Prostate gland (tissue), 2 donors: Measurements from ENCODE around the gene SERPINE2. TPM values are rescaled to one million over a fixed set of nuclear protein-coding genes. Genes with fewer than 3 reads are reported as not detected.

Experiments
- DNase-seq: peaks from one replicate; pipeline ENCODE4 v3.0.0-alpha.2; 2019; ENCODE audit warnings: low spot score
- H3K27ac ChIP-seq, 2 donors: fragments of 200-600 bp; sonication (generic); 2 replicates each; pipeline ENCODE4 v1.5.1; 2017 to 2019
- H3K27me3 ChIP-seq: fragments of 200-600 bp; sonication (generic); replicated peaks from 2 replicates; pipeline ENCODE4 v1.5.1; 2019; ENCODE audit not compliant: insufficient read depth
- H3K36me3 ChIP-seq, 2 donors: fragments of 200-600 bp; sonication (generic); 1 replicate in 1 of 2; 2 replicates in 1 of 2; pipeline versions ENCODE4 v1.5.1 to v1.8.1; 2017 to 2019
- H3K4me1 ChIP-seq: fragments of 200-600 bp; sonication (generic); replicated peaks from 2 replicates; pipeline ENCODE4 v1.5.1; 2019
- H3K4me3 ChIP-seq, 2 donors: fragments of 200-600 bp; sonication (generic); 2 replicates each; pipeline ENCODE4 v1.5.1; 2017 to 2019
- H3K9me3 ChIP-seq: fragments of 200-600 bp; sonication (generic); 2 replicates; pipeline ENCODE4 v1.5.1; 2017
- POLR2A ChIP-seq: fragments of 450-650 bp; IDR thresholded peaks from one replicate; pipeline ENCODE4 v1.6.1; 2016; ENCODE audit warnings: antibody characterized with exemption, mild to moderate bottlenecking
- POLR2AphosphoS5 ChIP-seq: sonication (generic); formaldehyde crosslinking; IDR thresholded peaks from one replicate; pipeline ENCODE4 v1.6.1; 2017; ENCODE audit warnings: antibody characterized with exemption
- WGBS: methylation state at CpG from one replicate; pipeline ENCODE4 v1.1.5; 2018; 5-methylcytosine and 5-hydroxymethylcytosine counted together
- intact Hi-C: fragments of 100-400 bp; cut with DNase I; formaldehyde crosslinking; loops from one replicate; pipeline ENCODE4 v1.14.2; 2022
- total RNA-seq, 2 donors: library from RNA; depleted of rRNA; stranded (reverse); fragments of >200 nt; gene quantifications; one replicate each; pipeline ENCODE4 v1.1.0, GENCODE V29; 2016
- TF ChIP-seq, protein P1 (sequence below), 4 experiments: fragments of 200-600 bp in 2 of 4; fragments of 450-650 bp in 2 of 4; sonication (generic) in 2 of 4; IDR thresholded peaks; 1 replicate in 3 of 4; 2 replicates in 1 of 4; pipeline ENCODE4 v1.5.1; 2016 to 2019; ENCODE audit warnings: antibody characterized with exemption in 4 of 4, mild to moderate bottlenecking in 2 of 4, moderate library complexity in 2 of 4

Gene SERPINE2
- total RNA-seq, 2 donors from 2014 or later, result 2.4 to 158 TPM

DNA sequence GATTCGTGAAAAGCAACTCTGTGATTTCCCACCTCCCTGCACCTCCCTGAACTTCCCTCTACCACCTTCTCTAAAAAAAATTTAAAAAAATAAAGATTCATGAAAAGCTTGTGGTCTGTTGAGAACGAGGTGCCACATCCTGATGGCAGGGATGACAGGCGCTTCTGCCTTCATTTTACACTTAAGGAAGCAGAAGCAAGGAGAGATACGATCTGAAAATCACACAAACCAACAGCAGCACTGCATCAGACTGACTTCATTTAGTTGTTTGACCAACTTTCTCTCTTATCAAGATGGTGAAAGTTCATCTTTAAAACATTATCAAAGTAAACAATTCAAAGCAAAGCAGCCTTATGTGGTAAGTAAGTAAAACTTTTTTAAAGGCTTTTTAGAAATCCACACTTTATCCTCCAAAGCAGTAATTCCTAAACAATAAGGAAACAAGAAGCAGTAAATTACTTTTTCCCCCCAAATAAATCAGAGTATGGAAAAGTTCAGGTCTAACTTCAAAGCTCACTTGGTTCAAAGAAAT, 109.4 kb downstream of the SERPINE2 start:
- Histone ChIP-seq H3K27ac (no peak overlapping the region), H3K36me3 (no peaks in the 10 kb centered on the region), H3K9me3 (no peaks in the 10 kb centered on the region), H3K27me3 (no peaks in the 10 kb centered on the region), H3K4me3 (no peak overlapping the region), H3K4me1 (no peaks in the 10 kb centered on the region)
- TF ChIP-seq, protein P1, sequence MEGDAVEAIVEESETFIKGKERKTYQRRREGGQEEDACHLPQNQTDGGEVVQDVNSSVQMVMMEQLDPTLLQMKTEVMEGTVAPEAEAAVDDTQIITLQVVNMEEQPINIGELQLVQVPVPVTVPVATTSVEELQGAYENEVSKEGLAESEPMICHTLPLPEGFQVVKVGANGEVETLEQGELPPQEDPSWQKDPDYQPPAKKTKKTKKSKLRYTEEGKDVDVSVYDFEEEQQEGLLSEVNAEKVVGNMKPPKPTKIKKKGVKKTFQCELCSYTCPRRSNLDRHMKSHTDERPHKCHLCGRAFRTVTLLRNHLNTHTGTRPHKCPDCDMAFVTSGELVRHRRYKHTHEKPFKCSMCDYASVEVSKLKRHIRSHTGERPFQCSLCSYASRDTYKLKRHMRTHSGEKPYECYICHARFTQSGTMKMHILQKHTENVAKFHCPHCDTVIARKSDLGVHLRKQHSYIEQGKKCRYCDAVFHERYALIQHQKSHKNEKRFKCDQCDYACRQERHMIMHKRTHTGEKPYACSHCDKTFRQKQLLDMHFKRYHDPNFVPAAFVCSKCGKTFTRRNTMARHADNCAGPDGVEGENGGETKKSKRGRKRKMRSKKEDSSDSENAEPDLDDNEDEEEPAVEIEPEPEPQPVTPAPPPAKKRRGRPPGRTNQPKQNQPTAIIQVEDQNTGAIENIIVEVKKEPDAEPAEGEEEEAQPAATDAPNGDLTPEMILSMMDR (IDR thresholded peaks at IDR 0.05), result no peak
- TF ChIP-seq POLR2AphosphoS5 (no peak), POLR2A (no peak)
- WGBS, result 36% methylated on average over 4 of the region's 4 CpGs
- intact Hi-C loops, result no loop called here
- DNase-seq, result no peak

DNA sequence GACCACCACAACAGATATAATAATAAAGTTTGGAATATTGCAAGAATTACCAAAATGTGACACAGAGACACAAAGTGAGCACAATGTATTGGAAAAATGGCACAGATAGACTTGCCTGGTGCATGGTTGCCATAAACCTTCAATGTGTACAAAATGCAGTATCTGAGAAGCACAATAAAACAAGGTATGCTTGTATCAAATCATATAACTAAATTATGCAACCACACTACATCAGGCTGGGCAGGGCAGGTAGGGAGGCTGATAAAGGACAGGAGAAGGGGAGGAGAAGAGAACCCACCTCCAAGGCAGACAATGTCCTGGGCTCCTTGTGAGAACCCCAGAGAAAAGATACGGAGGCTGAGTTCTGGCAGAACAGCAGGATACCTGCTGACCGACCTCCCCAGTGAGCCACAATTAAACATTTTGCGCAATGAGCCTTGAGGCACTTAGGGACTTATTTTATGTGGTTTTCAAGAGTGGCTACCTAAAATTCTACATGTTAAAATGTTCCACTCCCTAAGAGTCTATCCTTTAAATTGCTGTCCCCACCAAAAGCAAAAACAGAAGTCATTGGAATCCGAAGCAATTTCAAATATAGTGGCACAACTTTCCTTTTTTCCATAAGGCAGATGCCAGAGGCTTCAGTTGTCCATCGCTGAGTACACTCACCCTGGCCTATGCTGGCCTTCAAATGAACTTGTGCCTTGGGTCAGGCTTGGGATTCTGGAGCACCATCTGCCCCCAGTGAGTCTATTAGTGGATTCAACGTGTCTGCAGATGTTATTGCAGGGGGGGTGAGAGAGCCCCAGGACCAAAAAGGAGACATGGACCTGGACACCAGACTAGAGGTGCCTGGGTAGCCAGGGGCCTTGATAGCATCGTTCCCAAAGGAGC, 110.7 kb downstream of the SERPINE2 start:
- Histone ChIP-seq H3K36me3 (no peaks in the 10 kb centered on the region), H3K4me1 (no peaks in the 10 kb centered on the region), H3K27ac (no peak overlapping the region), H3K4me3 (no peak overlapping the region), H3K27me3 (no peaks in the 10 kb centered on the region), H3K9me3 (no peaks in the 10 kb centered on the region)
- TF ChIP-seq POLR2A (no peak), POLR2AphosphoS5 (no peak)
- TF ChIP-seq, protein P1 (IDR thresholded peaks at IDR 0.05), result no peak
- intact Hi-C loops, result no loop called here
- DNase-seq, result no peak
- 92% methylated on average over 7 of the region's 7 CpGs for WGBS

DNA sequence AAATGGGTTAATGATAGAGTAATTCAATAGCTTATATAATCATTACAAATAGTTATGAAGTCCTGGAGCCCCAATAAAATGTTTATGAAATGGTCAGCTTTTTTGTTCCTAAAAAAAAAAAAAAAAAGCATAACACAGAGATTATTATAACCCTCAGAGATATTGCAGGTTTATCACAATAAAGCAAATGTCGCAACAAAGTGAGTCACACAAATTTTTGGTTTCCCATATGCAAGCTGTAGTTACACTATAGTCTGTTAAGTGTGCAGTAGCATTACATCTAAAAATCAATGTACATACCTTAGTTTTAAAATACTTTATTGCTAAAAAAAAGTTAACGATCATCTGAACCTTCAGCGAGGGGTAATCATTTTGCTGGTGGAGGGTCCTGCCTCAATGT, 114.0 kb downstream of the SERPINE2 start:
- Histone ChIP-seq H3K27me3 (no peaks in the 10 kb centered on the region), H3K4me1 (no peaks in the 10 kb centered on the region), H3K36me3 (no peaks in the 10 kb centered on the region), H3K9me3 (no peaks in the 10 kb centered on the region), H3K4me3 (no peak overlapping the region), H3K27ac (no peak overlapping the region)
- DNase-seq, result no peak
- TF ChIP-seq, protein P1 (IDR thresholded peaks at IDR 0.05), result no peak
- TF ChIP-seq POLR2AphosphoS5, result no peak
- 96% methylated on average over 3 of the region's 3 CpGs for WGBS
- intact Hi-C loops, result no loop called here

Other genes starting within 250 kb of the SERPINE2 start
- 1 to 10 TPM; 2.7 to 7.7 TPM for gene AP1S3, start 201.7 kb downstream of the SERPINE2 start, total RNA-seq
- 10 to 100 TPM; 38.8 to 42.9 TPM for gene WDFY1, start 94.0 kb downstream of the SERPINE2 start, total RNA-seq
- 10 to 100 TPM; 33.1 to 33.5 TPM for gene MRPL44, start 81.8 kb downstream of the SERPINE2 start, total RNA-seq